Measurements from ENCODE around the gene ZDHHC11.
"Not testable (repeated sequence)": the region's sequence is repeated elsewhere in the genome, so short reads cannot be mapped to it uniquely, and the experiment has no call there.

GRCh38 chr5:774304-774703 is 76.5 kb downstream of the ZDHHC11 start:
- not testable (repeated sequence) for TF ChIP-seq CTCF, POLR2A (IDR thresholded peaks at IDR 0.05)
